AG09319 (cell line): ENCODE measurements around the gene ANXA4.

Source experiments
- DNase-seq: peaks from one replicate; pipeline ENCODE4 v3.0.0-alpha.2; 2010; ENCODE audit warnings: low read depth; ENCODE audit errors: extremely low read depth
- CTCF ChIP-seq: IDR thresholded peaks from 2 replicates; pipeline ENCODE4 v1.5.1; 2011; ENCODE audit warnings: low read depth, mild to moderate bottlenecking, inconsistent platforms, low read length, moderate library complexity

The ANXA4 gene

GRCh38 chr2:69837533-69837932, 95.6 kb downstream of the ANXA4 start:
- no peak for DNase-seq
- TF ChIP-seq CTCF: no peak

GRCh38 chr2:69843993-69844392, 102.1 kb downstream of the ANXA4 start:
- TF ChIP-seq CTCF: no peak
- no peak for DNase-seq

- DNase-seq: no peak
Observed at GRCh38 chr2:69844560-69844959, 102.6 kb downstream of the ANXA4 start.

GRCh38 chr2:69846182-69847067, 104.5 kb downstream of the ANXA4 start:
- DNase-seq: no peak
- TF ChIP-seq CTCF: no peak

More at GRCh38 chr2:69844560-69844959, 102.6 kb downstream of the ANXA4 start:
- no peak for TF ChIP-seq CTCF

- TF ChIP-seq CTCF: no peak
- DNase-seq: no peak
Observed at GRCh38 chr2:69847068-69847828, 105.3 kb downstream of the ANXA4 start.

GRCh38 chr2:69848186-69848790, 106.4 kb downstream of the ANXA4 start:
- no peak for DNase-seq
- no peak for TF ChIP-seq CTCF
